Measurements from ENCODE around the gene JAM3.

DNA sequence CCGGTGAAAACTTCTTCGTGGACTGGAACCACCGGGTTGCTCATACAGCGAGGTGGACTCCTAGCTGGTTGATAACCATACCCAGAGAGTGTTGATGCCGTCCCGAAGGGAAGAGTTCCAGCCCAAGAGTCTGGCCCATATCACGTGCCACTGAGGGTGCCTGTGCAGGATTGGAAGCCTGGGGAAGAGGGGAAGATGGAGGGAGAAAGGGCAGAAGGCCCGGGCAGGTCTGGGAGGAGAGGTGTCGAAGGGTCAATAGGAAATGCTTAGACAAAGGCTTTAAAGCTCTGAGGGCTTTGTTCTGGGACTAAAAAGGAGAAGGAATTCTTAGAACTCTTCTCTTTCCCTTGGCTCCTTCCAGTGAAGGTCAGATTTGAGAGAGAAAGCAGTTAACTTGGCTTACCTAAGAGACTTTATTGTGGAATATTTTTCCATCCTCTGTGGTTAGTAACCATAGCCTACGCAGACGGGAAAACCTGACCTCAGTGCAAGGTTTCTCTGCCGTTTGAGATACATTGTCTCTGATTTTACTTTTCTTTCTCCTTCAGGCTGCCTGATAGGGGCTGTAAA is 70.5 kb downstream of the JAM3 start:
- TF ChIP-seq FOXK1 (CRISPR knock-in tag; IDR thresholded peaks at IDR 0.05; ENCODE audit: borderline replicate concordance, low read depth) (no peak), TEAD3 (CRISPR knock-in tag; optimal IDR thresholded peaks at IDR 0.05; ENCODE audit: borderline replicate concordance) (no peak), NR2C2 (CRISPR knock-in tag; IDR thresholded peaks at IDR 0.05; ENCODE audit: borderline replicate concordance) (no peak), ZNF350 (CRISPR knock-in tag; IDR thresholded peaks at IDR 0.05; ENCODE audit: borderline replicate concordance, low read depth) (no peak), ZKSCAN8 (CRISPR knock-in tag; IDR thresholded peaks at IDR 0.05; ENCODE audit: borderline replicate concordance) (no peak), RBFOX2 (IDR thresholded peaks at IDR 0.05; ENCODE audit: low read depth, low read length) (no peak)
- TF ChIP-seq, protein P1, sequence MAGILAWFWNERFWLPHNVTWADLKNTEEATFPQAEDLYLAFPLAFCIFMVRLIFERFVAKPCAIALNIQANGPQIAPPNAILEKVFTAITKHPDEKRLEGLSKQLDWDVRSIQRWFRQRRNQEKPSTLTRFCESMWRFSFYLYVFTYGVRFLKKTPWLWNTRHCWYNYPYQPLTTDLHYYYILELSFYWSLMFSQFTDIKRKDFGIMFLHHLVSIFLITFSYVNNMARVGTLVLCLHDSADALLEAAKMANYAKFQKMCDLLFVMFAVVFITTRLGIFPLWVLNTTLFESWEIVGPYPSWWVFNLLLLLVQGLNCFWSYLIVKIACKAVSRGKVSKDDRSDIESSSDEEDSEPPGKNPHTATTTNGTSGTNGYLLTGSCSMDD (CRISPR knock-in tag; IDR thresholded peaks at IDR 0.05) = no peak
